SK-N-SH treated with all-trans-retinoic acid at 6 μM for 48 hours (cell line): ENCODE measurements around the gene SCIN.

ENCODE experiments used
- CREB5 ChIP-seq: fragments of 250-450 bp; sonication (Bioruptor Pico); IDR thresholded peaks from 2 replicates; pipeline ENCODE4 v1.5.1; 2020; ENCODE audit warnings: low read depth, mild to moderate bottlenecking, moderate library complexity
- GLIS3 ChIP-seq: fragments of 250-450 bp; sonication (Bioruptor Pico); IDR thresholded peaks from 2 replicates; pipeline ENCODE4 v1.5.0; 2020; ENCODE audit warnings: mild to moderate bottlenecking, moderate library complexity
- RARB ChIP-seq: fragments of 250-450 bp; sonication (Bioruptor Pico); IDR thresholded peaks from 2 replicates; pipeline ENCODE4 v1.8.0; 2021; ENCODE audit warnings: mild to moderate bottlenecking, moderate library complexity
- SNAI2 ChIP-seq: fragments of 250-450 bp; sonication (Bioruptor Pico); IDR thresholded peaks from 2 replicates; pipeline ENCODE4 v1.5.0; 2020; ENCODE audit warnings: mild to moderate bottlenecking, moderate library complexity
- TCF4 ChIP-seq: fragments of 250-450 bp; sonication (Bioruptor Pico); IDR thresholded peaks from 2 replicates; pipeline ENCODE4 v1.8.0; 2021; ENCODE audit warnings: mild to moderate bottlenecking, moderate library complexity, borderline replicate concordance
- TOX ChIP-seq: fragments of 250-450 bp; sonication (Bioruptor Pico); IDR thresholded peaks from 2 replicates; pipeline ENCODE4 v1.8.0; 2021; ENCODE audit warnings: mild to moderate bottlenecking, moderate library complexity, borderline replicate concordance
- ZFP3 ChIP-seq: fragments of 250-450 bp; sonication (Bioruptor Pico); IDR thresholded peaks from 2 replicates; pipeline ENCODE4 v1.5.0; 2020; ENCODE audit warnings: mild to moderate bottlenecking, moderate library complexity
- ZNF70 ChIP-seq: fragments of 450-650 bp; formaldehyde crosslinking; IDR thresholded peaks from 2 replicates; pipeline ENCODE4 v1.5.0; 2020; ENCODE audit warnings: mild to moderate bottlenecking, moderate library complexity
- ZNF8 ChIP-seq: fragments of 450-650 bp; formaldehyde crosslinking; IDR thresholded peaks from 2 replicates; pipeline ENCODE4 v1.5.0; 2020; ENCODE audit warnings: mild to moderate bottlenecking, moderate library complexity
- TF ChIP-seq, protein P1 (sequence below): fragments of 250-450 bp; sonication (Bioruptor Pico); IDR thresholded peaks from 2 replicates; pipeline ENCODE4 v1.8.0; 2020; ENCODE audit warnings: mild to moderate bottlenecking, moderate library complexity, borderline replicate concordance

GRCh38 chr7:12637328-12637727, 66.8 kb downstream of the SCIN start:
- TF ChIP-seq ZFP3 (CRISPR knock-in tag): no peak
- TF ChIP-seq ZNF8 (CRISPR knock-in tag): no peak
- no peak for TF ChIP-seq RARB (CRISPR knock-in tag)
- TF ChIP-seq TCF4: no peak
- TF ChIP-seq CREB5 (CRISPR knock-in tag): no peak
- no peak for TF ChIP-seq TOX
- TF ChIP-seq SNAI2: no peak
- TF ChIP-seq GLIS3 (CRISPR knock-in tag): no peak
- TF ChIP-seq, protein P1, sequence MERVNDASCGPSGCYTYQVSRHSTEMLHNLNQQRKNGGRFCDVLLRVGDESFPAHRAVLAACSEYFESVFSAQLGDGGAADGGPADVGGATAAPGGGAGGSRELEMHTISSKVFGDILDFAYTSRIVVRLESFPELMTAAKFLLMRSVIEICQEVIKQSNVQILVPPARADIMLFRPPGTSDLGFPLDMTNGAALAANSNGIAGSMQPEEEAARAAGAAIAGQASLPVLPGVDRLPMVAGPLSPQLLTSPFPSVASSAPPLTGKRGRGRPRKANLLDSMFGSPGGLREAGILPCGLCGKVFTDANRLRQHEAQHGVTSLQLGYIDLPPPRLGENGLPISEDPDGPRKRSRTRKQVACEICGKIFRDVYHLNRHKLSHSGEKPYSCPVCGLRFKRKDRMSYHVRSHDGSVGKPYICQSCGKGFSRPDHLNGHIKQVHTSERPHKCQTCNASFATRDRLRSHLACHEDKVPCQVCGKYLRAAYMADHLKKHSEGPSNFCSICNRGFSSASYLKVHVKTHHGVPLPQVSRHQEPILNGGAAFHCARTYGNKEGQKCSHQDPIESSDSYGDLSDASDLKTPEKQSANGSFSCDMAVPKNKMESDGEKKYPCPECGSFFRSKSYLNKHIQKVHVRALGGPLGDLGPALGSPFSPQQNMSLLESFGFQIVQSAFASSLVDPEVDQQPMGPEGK (CRISPR knock-in tag): no peak
- TF ChIP-seq ZNF70 (CRISPR knock-in tag): no peak
